HCT116 (cell line): ENCODE data around the gene PLEKHJ1. TPM values are rescaled to one million over a fixed set of nuclear protein-coding genes. Genes with fewer than 3 reads are reported as not detected.

ENCODE experiments used
- ATAC-seq: fragments of 200-7000 bp; cut with Tn5 transposase; 2 replicates; pipeline ENCODE4 v1.9.1; 2020; ENCODE audit warnings: mild to moderate bottlenecking, moderate library complexity
- BruUV-seq: library from RNA; stranded (reverse); fragments of 400-500 nt; replicated peaks from 2 replicates; lab custom pipeline; 2021; lab: Mats Ljungman, UMichigan
- CTCF ChIA-PET: fragments of 300-600 bp; sonication (Branson Sonifier 250); formaldehyde crosslinking; loops from one replicate; lab custom pipeline; 2021; ENCODE audit warnings: antibody characterized with exemption; lab: Charles Lee
- POLR2A ChIA-PET: fragments of 300-600, 350-600 bp; sonication (Branson Sonifier 250); formaldehyde crosslinking; loops from one replicate; lab custom pipeline; 2021; ENCODE audit warnings: antibody characterized with exemption; lab: Charles Lee
- RAD21 ChIA-PET, 2 experiments: fragments of 300-600 bp; sonication (Branson Sonifier 250); formaldehyde crosslinking; loops; one replicate each; lab custom pipeline; 2023; ENCODE audit warnings: low total read pairs in 2 of 2; ENCODE audit not compliant: uncharacterized antibody in 2 of 2, unreplicated experiment in 2 of 2, low non-redundant PET in 1 of 2; lab: Charles Lee
- DNase-seq: peaks from one replicate; pipeline ENCODE4 v3.0.0-alpha.2; 2010; ENCODE audit warnings: low read depth, low spot score
- H2AFZ ChIP-seq: fragments of 200-600 bp; shearing (Covaris generic), sonication (generic); 2 replicates; pipeline ENCODE4 v1.6.1; 2017; ENCODE audit warnings: low read depth, mixed run types, mixed read lengths, antibody characterized with exemption, low read length; ENCODE audit not compliant: poor library complexity, severe bottlenecking
- H3K27ac ChIP-seq: 2 replicates; pipeline ENCODE4 v1.5.1; 2012; ENCODE audit warnings: low read depth, low read length
- H3K27me3 ChIP-seq: fragments of 200-600 bp; sonication (generic); 2 replicates; pipeline ENCODE4 v1.6.1; 2016; ENCODE audit warnings: mixed run types, low read length, mixed read lengths; ENCODE audit not compliant: insufficient read depth
- H3K36me3 ChIP-seq, 2 experiments: fragments of 200-500 bp in 1 of 2; fragments of 200-600 bp in 1 of 2; sonication (Bioruptor generic) in 1 of 2; sonication (generic) in 1 of 2; 2 replicates each; pipeline versions ENCODE4 v1.5.1 to v1.6.1; 2014 to 2016; ENCODE audit warnings: low read length in 2 of 2, inconsistent platforms in 1 of 2, mixed read lengths in 1 of 2, mixed run types in 1 of 2; ENCODE audit not compliant: insufficient read depth in 2 of 2, control insufficient read depth in 1 of 2
- H3K4me1 ChIP-seq, 2 experiments: fragments of 200-600 bp in 1 of 2; sonication (generic) in 1 of 2; 2 replicates each; pipeline versions ENCODE4 v1.5.1 to v1.6.1; 2012 to 2017; ENCODE audit warnings: low read length in 2 of 2, inconsistent platforms in 1 of 2, mild to moderate bottlenecking in 1 of 2, mixed read lengths in 1 of 2, mixed run types in 1 of 2, moderate library complexity in 1 of 2; ENCODE audit not compliant: insufficient read depth in 2 of 2, control insufficient read depth in 1 of 2
- H3K4me2 ChIP-seq: fragments of 200-600 bp; sonication (generic); 2 replicates; pipeline ENCODE4 v1.6.1; 2017; ENCODE audit warnings: mixed run types, low read length, mixed read lengths
- H3K4me3 ChIP-seq, 2 experiments: fragments of 200-600 bp in 1 of 2; sonication (generic) in 1 of 2; replicated peaks in 1 of 2; 2 replicates each; pipeline ENCODE4 v1.5.1; 2011 to 2016; ENCODE audit warnings: low read length in 2 of 2, control low read depth in 1 of 2, low read depth in 1 of 2, mild to moderate bottlenecking in 1 of 2, mixed read lengths in 1 of 2, mixed run types in 1 of 2
- H3K79me2 ChIP-seq: fragments of 200-600 bp; sonication (generic); 2 replicates; pipeline ENCODE4 v1.6.1; 2017; ENCODE audit warnings: mild to moderate bottlenecking, mixed run types, low read length, moderate library complexity, mixed read lengths; ENCODE audit not compliant: insufficient read depth
- H3K9ac ChIP-seq: fragments of 200-600 bp; sonication (generic); 2 replicates; pipeline ENCODE4 v1.6.1; 2016; ENCODE audit warnings: low read length, mixed read lengths
- H3K9me2 ChIP-seq: fragments of 200-600 bp; sonication (generic), shearing (Covaris generic); 2 replicates; pipeline ENCODE4 v1.6.1; 2017; ENCODE audit warnings: mixed run types, mild to moderate bottlenecking, moderate library complexity; ENCODE audit not compliant: insufficient read depth
- H3K9me3 ChIP-seq, 2 experiments: fragments of 200-500 bp in 1 of 2; fragments of 200-600 bp in 1 of 2; sonication (Bioruptor generic) in 1 of 2; sonication (generic) in 1 of 2; 2 replicates each; pipeline ENCODE4 v1.6.1; 2014 to 2017; ENCODE audit warnings: low read length in 2 of 2, mixed read lengths in 2 of 2, inconsistent platforms in 1 of 2, low read depth in 1 of 2, mild to moderate bottlenecking in 1 of 2, mixed run types in 1 of 2, moderate library complexity in 1 of 2; ENCODE audit not compliant: control insufficient read depth in 1 of 2, insufficient read depth in 1 of 2
- H4K20me1 ChIP-seq: fragments of 200-600 bp; sonication (generic), shearing (Covaris generic); 2 replicates; pipeline ENCODE4 v1.6.1; 2017; ENCODE audit warnings: mixed run types, mild to moderate bottlenecking, moderate library complexity; ENCODE audit not compliant: insufficient read depth
- ATF3 ChIP-seq: IDR thresholded peaks from 2 replicates; pipeline ENCODE4 v1.6.1; 2012
- CBX3 ChIP-seq: IDR thresholded peaks from 2 replicates; pipeline ENCODE4 v1.6.1; 2012; ENCODE audit warnings: low read depth
- CEBPB ChIP-seq: IDR thresholded peaks from 2 replicates; pipeline ENCODE4 v1.6.1; 2012; ENCODE audit warnings: low read depth
- CTCF ChIP-seq, 3 experiments: fragments of 200-600 bp in 1 of 3; sonication (generic) in 1 of 3; IDR thresholded peaks in 2 of 3; conservative IDR thresholded peaks in 1 of 3; 2 replicates each; pipeline ENCODE4 v1.5.1; 2012 to 2017; ENCODE audit warnings: low read depth in 2 of 3, low read length in 2 of 3, antibody characterized with exemption in 1 of 3, borderline replicate concordance in 1 of 3, control low read depth in 1 of 3, mild to moderate bottlenecking in 1 of 3, mixed read lengths in 1 of 3, mixed run types in 1 of 3, moderate library complexity in 1 of 3; ENCODE audit not compliant: insufficient read depth in 1 of 3
- ELF1 ChIP-seq: IDR thresholded peaks from 2 replicates; pipeline ENCODE4 v1.6.1; 2012; ENCODE audit warnings: low read depth, borderline replicate concordance
- EZH2 ChIP-seq: fragments of 200-600 bp; sonication (generic); IDR thresholded peaks from 2 replicates; pipeline ENCODE4 v1.6.1; 2017; ENCODE audit warnings: antibody characterized with exemption, mixed run types
- FOSL1 ChIP-seq: IDR thresholded peaks from 2 replicates; pipeline ENCODE4 v1.6.1; 2012; ENCODE audit warnings: low read depth
- RAD21 ChIP-seq: IDR thresholded peaks from 2 replicates; pipeline ENCODE4 v1.6.1; 2012; ENCODE audit warnings: low read depth, mild to moderate bottlenecking
- SP1 ChIP-seq: IDR thresholded peaks from 2 replicates; pipeline ENCODE4 v1.6.1; 2012; ENCODE audit warnings: low read depth
- TCF7L2 ChIP-seq: IDR thresholded peaks from 2 replicates; pipeline ENCODE4 v1.7.0; 2011; ENCODE audit warnings: borderline replicate concordance, inconsistent platforms; ENCODE audit not compliant: insufficient read depth, insufficient read length; ENCODE audit errors: extremely low read depth
- YY1 ChIP-seq: IDR thresholded peaks from 2 replicates; pipeline ENCODE4 v1.6.1; 2011; ENCODE audit warnings: low read length, low read depth, moderate library complexity, mild to moderate bottlenecking; ENCODE audit not compliant: insufficient replicate concordance; ENCODE audit errors: extremely low read depth
- ZFX ChIP-seq: fragments of 450-650 bp; IDR thresholded peaks from 2 replicates; pipeline ENCODE4 v1.6.1; 2017
- intact Hi-C: fragments of 100-400 bp; cut with micrococcal nuclease; formaldehyde crosslinking; loops from 2 replicates; pipeline ENCODE4 v1.10.0; 2022
- total RNA-seq: library from RNA; stranded (reverse); gene quantifications from one replicate; pipeline ENCODE4 v1.2.1, GENCODE V29; 2021; ENCODE audit not compliant: unreplicated experiment

The PLEKHJ1 gene
- total RNA-seq, 1 experiment from 2014 or later = 88.2 TPM

GRCh38 chr19:2226051-2226839 is 9.9 kb downstream of the PLEKHJ1 start:
- no TSS peak for BruUV-seq
- H3K4me2 ChIP-seq = no peak overlapping the region
- H3K9ac ChIP-seq = no peak overlapping the region
- H3K4me3 ChIP-seq = no peak overlapping the region
- no peaks in the 10 kb centered on the region for H3K27me3 ChIP-seq
- H4K20me1 ChIP-seq = no peaks in the 10 kb centered on the region; the same call in 1 of the 2 replicates
- H3K9me3 ChIP-seq = no peaks in the 10 kb centered on the region
- no peak for DNase-seq
- intact Hi-C loops = no loop called here
- no peaks in the 10 kb centered on the region for H3K79me2 ChIP-seq
- ChIA-PET RAD21 (no interaction called here), CTCF (interaction anchor here (0.9 kb wide), 1 partner anchor 70 kb away, joined by 3 read pairs; no protein-coding TSS in a partner anchor), POLR2A (no interaction called here)
- H3K9me2 ChIP-seq = no peaks in the 10 kb centered on the region
- ATAC-seq = no peak
- H3K36me3 ChIP-seq = peaks cover 8 to 30% of the 10 kb centered on the region in 2 experiments; a peak in 3 of 4 replicates
- H3K27ac ChIP-seq = no peak overlapping the region
- no peak for TF ChIP-seq FOSL1
- no peaks in the 10 kb centered on the region for H3K4me1 ChIP-seq
- no peak overlapping the region for H2AFZ ChIP-seq

GRCh38 chr19:2225415-2226050 is 10.6 kb downstream of the PLEKHJ1 start:
- no peaks in the 10 kb centered on the region for H3K4me1 ChIP-seq
- H3K36me3 ChIP-seq = peaks cover 11 to 32% of the 10 kb centered on the region in 2 experiments; a peak in 3 of 4 replicates
- no peaks in the 10 kb centered on the region for H3K79me2 ChIP-seq
- H3K4me2 ChIP-seq = no peak overlapping the region
- no peak overlapping the region for H3K27ac ChIP-seq
- POLR2A ChIA-PET = no interaction called here
- no peaks in the 10 kb centered on the region for H3K9me2 ChIP-seq
- TF ChIP-seq YY1 = no peak
- no peak for TF ChIP-seq ATF3
- no peak for TF ChIP-seq ELF1
- TF ChIP-seq CEBPB = no peak
- no peak for TF ChIP-seq ZFX
- no peak for TF ChIP-seq CBX3
- no peak for TF ChIP-seq CTCF (IDR thresholded peaks at IDR 0.05 in 2 of 3, conservative IDR thresholded peaks at IDR 0.05 in 1 of 3; ENCODE audit: borderline replicate concordance in 1 of 3, insufficient read depth in 1 of 3, low read depth in 2 of 3, low read length in 2 of 3)
- no peak for TF ChIP-seq EZH2
- TF ChIP-seq SP1 = no peak
- TF ChIP-seq TCF7L2 = no peak
- TF ChIP-seq RAD21 = no peak
- H3K4me3 ChIP-seq = no peak overlapping the region
- no TSS peak for BruUV-seq
- H3K9ac ChIP-seq = no peak overlapping the region
- intact Hi-C loops = no loop called here
- RAD21 ChIA-PET = no interaction called here
- H4K20me1 ChIP-seq = no peaks in the 10 kb centered on the region
- H3K9me3 ChIP-seq = no peaks in the 10 kb centered on the region
- no peaks in the 10 kb centered on the region for H3K27me3 ChIP-seq
- CTCF ChIA-PET = no interaction called here
- no peak for ATAC-seq
- H2AFZ ChIP-seq = no peak overlapping the region
- no peak for DNase-seq
